ENCODE data around the gene SIAH2.

The SIAH2 gene

GRCh38 chr3:150733373-150733935, 29.5 kb downstream of the SIAH2 start:
- DNase-seq: no peak

DNA sequence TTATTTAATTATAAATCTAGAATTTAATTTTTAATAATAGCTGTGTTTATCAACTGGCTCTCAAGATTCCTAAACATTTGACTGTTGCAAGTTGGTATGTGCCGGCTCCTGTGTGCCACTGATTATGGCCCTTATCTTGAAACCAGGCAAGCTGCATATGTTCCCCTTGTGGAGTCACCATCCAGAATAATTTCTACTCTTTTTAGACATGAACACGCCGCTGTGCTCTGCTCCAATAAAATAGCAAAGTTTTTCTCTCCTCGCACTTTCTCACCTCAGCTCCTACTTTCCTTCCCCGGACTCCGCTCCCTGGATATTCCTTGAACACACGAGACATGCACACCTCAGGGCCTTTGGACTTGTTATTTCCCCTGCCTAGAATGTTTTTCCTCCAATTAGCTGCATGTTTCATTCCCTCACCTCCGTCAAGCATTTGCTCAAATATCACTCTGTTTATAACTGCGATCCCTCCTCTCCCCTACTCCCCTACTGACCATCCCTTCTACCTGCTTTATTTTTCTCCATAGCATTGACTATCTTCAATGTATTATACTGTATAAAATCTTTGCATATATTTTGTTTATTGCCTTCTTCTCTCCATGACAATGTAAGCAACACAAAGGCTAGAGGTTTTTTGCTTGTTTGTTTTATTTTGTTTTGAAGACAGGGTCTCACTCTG, 33.1 kb downstream of the SIAH2 start:
- no peak for DNase-seq

GRCh38 chr3:150727653-150728502, 35.1 kb downstream of the SIAH2 start:
- DNase-seq: no peak

GRCh38 chr3:150725548-150725947, 37.4 kb downstream of the SIAH2 start:
- DNase-seq: no peak

DNA sequence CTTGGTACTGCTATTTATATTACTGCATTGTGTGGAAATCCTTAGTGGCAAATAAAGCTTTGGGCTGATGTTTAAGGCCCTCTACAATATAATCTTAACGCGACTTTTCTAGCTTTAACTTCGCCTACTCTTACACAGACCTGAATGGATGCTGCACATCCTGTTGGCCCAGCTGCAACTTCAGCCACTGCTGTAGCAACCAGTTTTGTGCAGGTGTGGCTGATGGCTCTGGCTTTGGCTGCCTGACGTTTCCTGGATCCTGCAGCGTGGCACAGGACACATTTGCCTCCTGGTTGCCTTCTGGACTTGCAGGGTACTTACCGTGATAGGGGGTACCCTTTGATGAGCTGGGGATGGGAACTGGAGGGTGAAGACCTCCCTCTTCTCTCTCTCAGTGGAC, 39.0 kb downstream of the SIAH2 start:
- DNase-seq: no peak

DNA sequence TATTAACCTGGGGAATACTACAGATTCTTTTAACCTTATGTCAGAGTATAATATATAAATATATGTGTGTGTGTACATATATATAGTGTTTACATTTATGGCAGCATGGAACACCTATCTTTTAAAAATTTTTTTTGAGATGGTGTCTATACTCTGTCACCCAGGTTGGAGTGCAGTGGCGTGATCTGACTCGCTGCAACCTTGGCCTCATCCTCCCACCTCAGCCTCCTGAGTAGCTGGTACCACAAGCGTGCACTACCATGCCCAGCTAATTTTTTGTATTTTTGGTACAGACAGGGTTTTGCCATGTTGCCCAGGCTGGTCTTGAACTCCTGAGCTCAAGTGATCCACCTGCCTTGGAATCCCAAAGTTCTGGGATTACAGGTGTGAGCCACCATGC, 40.7 kb downstream of the SIAH2 start:
- no peak for DNase-seq

GRCh38 chr3:150721285-150722130, 41.5 kb downstream of the SIAH2 start:
- DNase-seq: no peak

- DNase-seq: no peak
Observed at GRCh38 chr3:150720444-150720843, 42.5 kb downstream of the SIAH2 start.

GRCh38 chr3:150710097-150710496, 52.9 kb downstream of the SIAH2 start:
- no peak for DNase-seq

- DNase-seq: peak; percentile 96
Observed at GRCh38 chr3:150703756-150704344, 59.1 kb downstream of the SIAH2 start, which contains the start of gene ERICH6. Gene ERICH6, minus strand, starts transcription at chr3:150703920. Its CDS starts 22 bp downstream, at chr3:150703898.

- DNase-seq: peak; percentile 75
Observed at GRCh38 chr3:150703299-150703755, 59.6 kb downstream of the SIAH2 start.

- DNase-seq: no peak
Observed at GRCh38 chr3:150699068-150699639, 63.8 kb downstream of the SIAH2 start.

DNA sequence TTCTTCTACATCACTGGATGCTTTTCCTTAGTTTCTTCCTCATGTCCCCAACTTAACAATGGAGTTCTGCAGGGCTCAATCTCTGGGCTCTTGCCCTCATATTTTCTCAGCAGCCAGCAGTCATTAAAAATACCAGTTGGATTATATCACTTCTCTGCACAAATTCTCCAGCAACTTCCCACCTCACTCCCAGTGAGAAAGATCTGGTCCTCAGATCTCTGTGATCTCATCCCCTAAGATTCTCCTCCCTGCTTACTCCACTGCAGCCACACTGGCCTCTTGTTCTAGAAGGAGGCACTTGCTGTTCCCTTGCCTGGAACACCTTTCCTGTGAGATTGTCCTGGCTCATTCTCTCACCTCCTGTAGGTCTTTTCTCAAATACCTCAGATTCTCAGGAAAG, 65.3 kb downstream of the SIAH2 start:
- DNase-seq: no peak

DNA sequence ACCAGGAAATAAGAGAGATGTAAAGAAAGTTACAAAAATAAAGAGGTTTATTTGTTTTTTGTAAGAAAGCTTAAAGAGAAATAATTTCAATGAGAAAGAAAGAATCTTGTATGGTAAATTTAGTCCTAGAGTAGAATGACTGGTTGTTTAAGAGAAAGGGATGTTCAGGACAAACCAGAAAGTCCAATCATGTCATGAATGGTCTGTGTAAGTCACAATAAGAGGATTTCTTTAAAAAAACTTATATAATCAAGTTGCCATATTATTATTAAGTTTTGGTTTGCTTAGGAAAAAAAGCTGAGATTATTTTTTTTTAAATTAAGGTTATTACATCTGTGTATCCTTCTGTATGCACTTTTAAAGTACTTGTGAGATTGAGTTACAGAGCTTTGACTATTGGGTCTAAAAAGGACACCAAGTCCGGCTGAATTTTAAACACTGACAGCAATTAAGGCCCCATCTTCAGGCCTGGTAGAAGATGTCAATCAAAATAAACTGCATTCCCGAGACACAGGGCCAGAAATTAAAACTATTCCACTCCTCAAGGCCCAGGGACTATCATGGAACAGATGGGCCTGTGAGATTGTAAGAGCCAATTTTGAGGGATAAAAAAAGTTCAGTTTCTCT, 71.4 kb downstream of the SIAH2 start:
- DNase-seq: no peak

Measured in right hindlimb (tissue), 1 donor.